Suprapubic skin (tissue), 4 donors: ENCODE measurements around the gene HOXA13. TPM values are rescaled to one million over a fixed set of nuclear protein-coding genes. Genes with fewer than 3 reads are reported as not detected.

Source experiments
- DNase-seq, 2 donors: peaks; one replicate each; pipeline ENCODE4 v3.0.0-alpha.2; 2019; ENCODE audit warnings: low spot score in 2 of 2
- H3K27ac ChIP-seq: fragments of 200-600 bp; sonication (generic); one replicate; pipeline ENCODE4 v1.5.1; 2019
- H3K27me3 ChIP-seq: fragments of 200-600 bp; sonication (generic); one replicate; pipeline ENCODE4 v1.5.1; 2019
- H3K36me3 ChIP-seq: fragments of 200-600 bp; sonication (generic); one replicate; pipeline ENCODE4 v1.5.1; 2019
- H3K4me1 ChIP-seq: fragments of 200-600 bp; sonication (generic); one replicate; pipeline ENCODE4 v1.5.1; 2019
- H3K4me3 ChIP-seq: fragments of 200-600 bp; sonication (generic); one replicate; pipeline ENCODE4 v1.5.1; 2019; ENCODE audit warnings: mild to moderate bottlenecking
- H3K9me3 ChIP-seq: fragments of 200-600 bp; sonication (generic); one replicate; pipeline ENCODE4 v1.5.1; 2019
- CTCF ChIP-seq, 2 donors: fragments of 200-600 bp in 1 of 2; fragments of 450-650 bp in 1 of 2; sonication (generic) in 1 of 2; IDR thresholded peaks; one replicate each; pipeline ENCODE4 v1.5.1; 2016 to 2019; ENCODE audit warnings: antibody characterized with exemption in 2 of 2, mild to moderate bottlenecking in 1 of 2, moderate library complexity in 1 of 2
- EP300 ChIP-seq: sonication (generic); formaldehyde crosslinking; IDR thresholded peaks from one replicate; pipeline ENCODE4 v1.6.1; 2017; ENCODE audit warnings: antibody characterized with exemption
- POLR2A ChIP-seq, 2 donors: fragments of 450-650 bp; IDR thresholded peaks; one replicate each; pipeline ENCODE4 v1.6.1; 2017; ENCODE audit warnings: antibody characterized with exemption in 2 of 2, mild to moderate bottlenecking in 2 of 2, moderate library complexity in 2 of 2
- POLR2AphosphoS5 ChIP-seq, 3 donors: sonication (generic); formaldehyde crosslinking; IDR thresholded peaks; one replicate each; pipeline ENCODE4 v1.6.1; 2017; ENCODE audit warnings: antibody characterized with exemption in 3 of 3
- WGBS: methylation state at CpG from one replicate; pipeline ENCODE4 v1.1.5; 2018; 5-methylcytosine and 5-hydroxymethylcytosine counted together
- total RNA-seq, 4 donors: library from RNA; depleted of rRNA; stranded (reverse); fragments of >200 nt; gene quantifications; one replicate each; pipeline ENCODE4 v1.1.0, GENCODE V29; 2016

Gene HOXA13
- total RNA-seq, 4 donors from 2014 or later: 0.17 TPM; not detected in 3

- Histone ChIP-seq H3K27ac (no peak overlapping the region), H3K27me3 (peaks cover 99% of the 10 kb centered on the region), H3K36me3 (no peaks in the 10 kb centered on the region), H3K4me3 (peak overlapping the region; percentile 55), H3K9me3 (no peaks in the 10 kb centered on the region), H3K4me1 (peaks cover 41% of the 10 kb centered on the region)
- 4% methylated on average over 11 of the region's 93 CpGs for WGBS
- DNase-seq: peak; percentile 61 to 78
- TF ChIP-seq POLR2AphosphoS5 (IDR thresholded peaks at IDR 0.05) (no peak), POLR2A (IDR thresholded peaks at IDR 0.05) (no peak), EP300 (no peak), CTCF (IDR thresholded peaks at IDR 0.05) (no peak)
These were observed 755 bp downstream of the HOXA13 start for GRCh38 chr7:27198871-27199801.

GRCh38 chr7:27198138-27198841 lies 1.6 kb downstream of the HOXA13 start:
- Histone ChIP-seq H3K36me3 (no peaks in the 10 kb centered on the region), H3K27me3 (peaks cover 99% of the 10 kb centered on the region), H3K27ac (no peak overlapping the region), H3K4me1 (peaks cover 44% of the 10 kb centered on the region), H3K4me3 (peak overlapping the region; percentile 55), H3K9me3 (no peaks in the 10 kb centered on the region)
- peak; percentile 49 to 66 for DNase-seq
- 30% methylated on average over 25 of the region's 29 CpGs for WGBS
- TF ChIP-seq POLR2AphosphoS5 (IDR thresholded peaks at IDR 0.05) (no peak), POLR2A (IDR thresholded peaks at IDR 0.05) (no peak), CTCF (IDR thresholded peaks at IDR 0.05) (no peak), EP300 (no peak)

- 50% methylated on average over 18 of the region's 18 CpGs for WGBS
- Histone ChIP-seq H3K4me3 (no peak overlapping the region), H3K36me3 (no peaks in the 10 kb centered on the region), H3K9me3 (no peaks in the 10 kb centered on the region), H3K27me3 (peaks cover 99% of the 10 kb centered on the region), H3K27ac (no peak overlapping the region), H3K4me1 (peaks cover 52% of the 10 kb centered on the region)
- no peak for DNase-seq
- TF ChIP-seq POLR2A (IDR thresholded peaks at IDR 0.05) (no peak), POLR2AphosphoS5 (IDR thresholded peaks at IDR 0.05) (no peak), CTCF (IDR thresholded peaks at IDR 0.05) (no peak)
These were observed 2.5 kb downstream of the HOXA13 start for GRCh38 chr7:27197137-27198042.

GRCh38 chr7:27196287-27196767 lies 3.6 kb downstream of the HOXA13 start:
- H3K36me3 ChIP-seq: no peaks in the 10 kb centered on the region
- peaks cover 52% of the 10 kb centered on the region for H3K4me1 ChIP-seq
- H3K4me3 ChIP-seq: no peak overlapping the region
- no peak overlapping the region for H3K27ac ChIP-seq
- no peaks in the 10 kb centered on the region for H3K9me3 ChIP-seq
- DNase-seq: peak; percentile 86 to 95
- 1% methylated on average over 6 of the region's 6 CpGs for WGBS
- peaks cover 99% of the 10 kb centered on the region for H3K27me3 ChIP-seq
- peak; percentile 60 to 71 for TF ChIP-seq CTCF (IDR thresholded peaks at IDR 0.05)
- TF ChIP-seq EP300: no peak
